ENCODE results near the gene GYG2.

The GYG2 gene

DNA sequence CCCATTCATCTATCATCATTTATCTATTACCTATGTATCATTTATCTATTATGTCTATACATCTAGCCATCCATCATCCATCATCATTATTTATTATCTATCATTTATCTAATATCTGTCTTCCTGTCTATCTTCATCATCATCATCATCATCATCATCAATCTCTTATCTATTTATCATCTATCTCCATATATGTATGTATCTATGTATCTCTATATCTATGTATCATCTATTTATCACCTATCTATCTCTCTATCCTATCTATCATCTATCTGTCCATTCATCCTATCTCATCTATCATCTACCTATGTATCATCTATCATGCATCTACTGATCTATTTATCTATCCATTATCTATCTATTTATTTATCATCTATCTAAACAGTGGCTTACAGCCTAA, 3.8 kb upstream of the GYG2 start:
- TF ChIP-seq, protein P1, sequence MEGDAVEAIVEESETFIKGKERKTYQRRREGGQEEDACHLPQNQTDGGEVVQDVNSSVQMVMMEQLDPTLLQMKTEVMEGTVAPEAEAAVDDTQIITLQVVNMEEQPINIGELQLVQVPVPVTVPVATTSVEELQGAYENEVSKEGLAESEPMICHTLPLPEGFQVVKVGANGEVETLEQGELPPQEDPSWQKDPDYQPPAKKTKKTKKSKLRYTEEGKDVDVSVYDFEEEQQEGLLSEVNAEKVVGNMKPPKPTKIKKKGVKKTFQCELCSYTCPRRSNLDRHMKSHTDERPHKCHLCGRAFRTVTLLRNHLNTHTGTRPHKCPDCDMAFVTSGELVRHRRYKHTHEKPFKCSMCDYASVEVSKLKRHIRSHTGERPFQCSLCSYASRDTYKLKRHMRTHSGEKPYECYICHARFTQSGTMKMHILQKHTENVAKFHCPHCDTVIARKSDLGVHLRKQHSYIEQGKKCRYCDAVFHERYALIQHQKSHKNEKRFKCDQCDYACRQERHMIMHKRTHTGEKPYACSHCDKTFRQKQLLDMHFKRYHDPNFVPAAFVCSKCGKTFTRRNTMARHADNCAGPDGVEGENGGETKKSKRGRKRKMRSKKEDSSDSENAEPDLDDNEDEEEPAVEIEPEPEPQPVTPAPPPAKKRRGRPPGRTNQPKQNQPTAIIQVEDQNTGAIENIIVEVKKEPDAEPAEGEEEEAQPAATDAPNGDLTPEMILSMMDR (IDR thresholded peaks at IDR 0.05; ENCODE audit: extremely low read depth, missing control alignments): no peak
- DNase-seq (ENCODE audit: low spot score): no peak

DNA sequence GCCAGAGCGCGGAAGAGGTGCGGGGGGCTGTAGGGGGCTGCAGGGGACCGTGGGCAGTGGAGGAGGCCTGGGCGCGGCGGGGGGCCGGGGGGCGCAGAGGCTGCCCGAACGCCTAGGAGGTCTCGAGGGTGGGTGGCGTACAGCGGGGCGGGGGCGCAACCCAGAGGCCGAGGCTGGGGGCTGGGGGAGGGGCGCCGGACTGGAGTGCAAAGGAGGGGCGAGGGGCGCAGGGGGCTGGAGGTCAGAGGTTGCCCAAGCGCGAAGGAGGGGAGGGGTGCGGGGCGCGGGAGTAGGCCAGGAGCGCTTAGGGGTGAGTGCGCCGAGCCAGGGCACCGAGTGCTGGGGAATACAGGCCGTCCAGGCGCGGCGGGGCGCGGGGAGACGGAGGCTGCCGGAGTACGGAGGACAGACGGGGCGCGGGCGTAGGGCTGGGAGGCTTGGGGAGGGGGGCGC, 255 bp downstream of the GYG2 start:
- TF ChIP-seq, protein P1 (IDR thresholded peaks at IDR 0.05; ENCODE audit: extremely low read depth, missing control alignments): no peak
- no peak for DNase-seq (ENCODE audit: low spot score)

DNA sequence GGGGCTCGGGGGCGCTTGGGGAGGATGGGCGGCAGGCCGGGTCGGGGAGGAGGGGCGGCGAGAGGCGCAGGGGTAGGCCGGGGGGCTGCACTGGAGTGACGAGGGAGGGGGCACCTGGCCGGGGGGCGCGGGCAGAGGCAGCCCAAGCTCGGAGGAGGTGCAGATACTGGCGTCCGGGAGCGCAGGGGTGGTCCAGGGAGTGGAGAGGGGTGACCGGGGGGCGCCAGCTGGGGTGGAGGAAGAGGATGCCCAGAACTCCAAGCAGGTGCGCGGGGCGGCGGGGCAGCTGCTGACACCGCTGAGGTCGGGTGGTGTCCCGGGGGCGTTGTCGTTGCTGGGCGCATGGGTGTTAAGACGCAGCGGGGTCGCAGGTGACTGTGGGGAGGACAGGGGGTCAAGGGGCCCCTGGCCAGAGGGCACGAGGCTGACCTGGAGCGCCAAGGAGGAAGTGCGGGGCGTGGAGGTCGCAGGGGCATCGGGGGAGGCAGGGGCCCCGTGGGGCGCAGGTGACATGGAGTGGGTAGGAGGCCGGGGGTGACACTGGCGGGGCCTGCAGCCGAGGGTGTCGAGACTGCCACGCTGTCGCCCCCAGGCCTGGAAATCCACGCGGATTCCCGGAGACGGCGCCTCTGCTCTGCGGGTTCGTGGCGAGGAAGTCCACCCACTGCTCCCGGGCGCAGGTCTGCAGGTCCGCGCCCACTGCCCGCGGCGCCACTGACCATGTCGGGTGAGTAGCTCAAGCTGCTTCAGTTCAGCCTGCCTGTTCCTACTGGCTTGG, 928 bp downstream of the GYG2 start:
- DNase-seq (ENCODE audit: low spot score): no peak

DNA sequence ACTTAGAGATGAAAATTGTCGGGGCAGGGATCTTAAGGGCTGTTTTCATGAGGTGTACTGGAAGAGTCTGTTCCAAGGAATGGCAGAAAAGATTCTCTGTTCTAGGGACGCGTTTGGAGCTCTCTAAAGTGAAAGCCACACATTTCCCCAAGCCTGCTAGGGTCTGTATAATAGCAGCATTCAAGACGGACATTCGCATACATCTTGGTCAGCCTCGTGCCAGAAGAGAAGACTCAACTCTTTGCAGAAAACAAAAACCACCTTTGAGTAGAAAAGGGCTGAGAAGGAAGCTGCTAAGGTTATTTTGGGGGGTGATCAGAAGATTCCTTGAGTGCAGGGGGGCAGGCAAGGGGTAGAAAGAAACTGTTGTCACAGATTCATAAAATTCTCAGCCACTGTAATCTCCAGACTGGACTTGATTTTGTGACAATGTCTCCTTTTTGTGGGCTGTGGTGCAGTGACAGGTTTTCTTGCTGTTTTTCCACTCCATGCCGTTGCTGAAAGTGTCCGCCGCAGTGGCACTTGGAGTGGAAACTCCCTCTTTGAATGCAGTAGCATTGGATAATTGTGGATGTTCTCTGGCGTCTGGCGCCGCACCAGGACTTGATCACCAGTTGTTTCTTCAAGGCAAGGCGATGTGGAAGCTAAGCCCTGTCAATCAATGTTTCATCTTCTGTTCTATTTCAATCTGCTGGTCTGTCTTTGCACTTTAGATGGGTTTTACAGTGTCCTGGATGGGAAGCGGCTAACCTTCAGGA, 2.9 kb downstream of the GYG2 start:
- no peak for DNase-seq (ENCODE audit: low spot score)
- TF ChIP-seq, protein P1 (IDR thresholded peaks at IDR 0.05; ENCODE audit: extremely low read depth, missing control alignments): no peak

More for the DNA sequence above, 928 bp downstream of the GYG2 start:
- TF ChIP-seq, protein P1 (IDR thresholded peaks at IDR 0.05; ENCODE audit: extremely low read depth, missing control alignments): no peak

DNA sequence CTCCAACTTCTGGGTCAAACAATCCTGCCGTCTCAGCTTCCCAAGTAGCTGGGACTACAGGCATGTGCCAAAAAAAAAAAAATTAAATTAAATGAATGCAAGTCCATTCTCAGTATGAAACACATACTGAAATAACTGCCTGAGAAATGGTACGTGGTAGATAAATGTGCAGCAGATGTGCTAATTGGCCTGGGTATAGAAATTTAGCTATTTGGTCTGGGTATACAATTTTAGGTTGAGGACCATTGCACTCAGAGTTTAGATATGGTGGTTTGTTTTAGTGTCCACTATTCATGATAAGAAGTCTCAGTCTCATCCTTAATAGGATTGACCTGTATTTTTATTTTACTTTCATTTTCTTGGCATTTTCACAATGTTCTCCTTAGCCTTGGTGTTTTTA, 9.2 kb downstream of the GYG2 start:
- DNase-seq (ENCODE audit: low spot score): no peak
- TF ChIP-seq, protein P1 (IDR thresholded peaks at IDR 0.05; ENCODE audit: extremely low read depth, missing control alignments): no peak

DNA sequence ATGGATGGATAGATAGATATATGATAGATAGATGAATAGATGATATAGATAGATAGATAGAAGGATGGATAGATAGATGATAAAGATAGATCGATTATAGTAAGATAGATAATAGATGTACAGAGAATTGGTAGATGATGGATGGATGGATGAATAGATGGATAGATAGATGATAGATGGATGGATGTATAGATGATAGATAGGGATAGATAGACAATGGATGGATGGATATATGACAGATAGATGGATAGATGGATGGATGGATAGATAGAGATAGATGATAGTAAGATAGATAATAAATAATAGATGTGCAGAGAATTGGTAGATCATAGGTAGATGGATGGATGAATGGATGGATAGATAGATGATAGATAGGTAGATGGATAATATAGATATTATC, 12.2 kb downstream of the GYG2 start:
- TF ChIP-seq, protein P1 (IDR thresholded peaks at IDR 0.05; ENCODE audit: extremely low read depth, missing control alignments): no peak
- DNase-seq (ENCODE audit: low spot score): no peak

DNA sequence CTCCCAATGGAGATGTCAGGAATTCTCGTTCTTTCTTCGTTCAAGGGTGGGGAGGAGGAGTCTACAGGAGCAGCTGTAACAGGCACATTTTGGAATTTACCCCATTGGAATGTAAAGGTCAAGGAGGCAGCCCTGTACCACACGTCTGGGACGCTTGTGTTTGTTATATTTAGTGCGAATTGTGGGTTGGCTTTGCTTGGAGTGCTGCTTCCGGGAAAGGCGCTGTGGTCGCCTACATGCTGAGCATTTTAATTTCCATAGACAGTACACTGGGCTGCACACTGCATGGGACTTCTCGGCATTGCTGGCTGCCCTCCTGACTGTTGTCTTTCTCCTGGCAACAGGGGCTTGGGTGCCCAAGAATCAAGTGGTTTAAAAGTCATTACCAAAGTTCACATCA, 12.8 kb downstream of the GYG2 start:
- DNase-seq (ENCODE audit: low spot score): no peak
- TF ChIP-seq, protein P1 (IDR thresholded peaks at IDR 0.05; ENCODE audit: extremely low read depth, missing control alignments): no peak

All from GM20000 (cell line).